Measurements from ENCODE around the gene APOC3. TPM values are rescaled to one million over a fixed set of nuclear protein-coding genes. Genes with fewer than 3 reads are reported as not detected.

APOC3 gene
- total and polyA plus RNA-seq, 11 donors, result 0.39 to 9.9 TPM; not detected in 9

DNA sequence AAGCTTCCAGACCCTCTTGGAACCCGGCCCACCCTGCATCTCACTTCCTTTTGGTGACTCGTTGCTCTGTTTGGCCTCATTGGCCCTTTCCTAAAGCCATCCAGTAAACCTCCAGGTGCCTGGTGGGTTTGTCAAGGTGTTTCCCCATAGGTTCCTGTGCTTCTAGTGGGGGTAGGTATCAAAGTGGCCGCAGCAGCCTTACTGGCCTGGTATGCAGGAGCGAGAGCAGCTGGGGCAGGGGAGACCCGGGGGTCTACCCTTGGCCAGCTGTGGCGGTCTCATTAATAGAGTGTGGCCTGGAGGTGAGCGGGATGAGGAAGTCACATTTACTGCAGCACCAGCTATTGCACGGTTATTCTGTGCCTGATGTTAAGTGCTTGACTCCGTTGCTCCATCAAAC lies 10.7 kb upstream of the APOC3 start:
- 89 to 93% (median 91%) methylated on average over 7 to 9 of the region's 9 CpGs for WGBS, 4 donors
- no peak overlapping the region for H3K27ac ChIP-seq
- TF ChIP-seq, protein P1, sequence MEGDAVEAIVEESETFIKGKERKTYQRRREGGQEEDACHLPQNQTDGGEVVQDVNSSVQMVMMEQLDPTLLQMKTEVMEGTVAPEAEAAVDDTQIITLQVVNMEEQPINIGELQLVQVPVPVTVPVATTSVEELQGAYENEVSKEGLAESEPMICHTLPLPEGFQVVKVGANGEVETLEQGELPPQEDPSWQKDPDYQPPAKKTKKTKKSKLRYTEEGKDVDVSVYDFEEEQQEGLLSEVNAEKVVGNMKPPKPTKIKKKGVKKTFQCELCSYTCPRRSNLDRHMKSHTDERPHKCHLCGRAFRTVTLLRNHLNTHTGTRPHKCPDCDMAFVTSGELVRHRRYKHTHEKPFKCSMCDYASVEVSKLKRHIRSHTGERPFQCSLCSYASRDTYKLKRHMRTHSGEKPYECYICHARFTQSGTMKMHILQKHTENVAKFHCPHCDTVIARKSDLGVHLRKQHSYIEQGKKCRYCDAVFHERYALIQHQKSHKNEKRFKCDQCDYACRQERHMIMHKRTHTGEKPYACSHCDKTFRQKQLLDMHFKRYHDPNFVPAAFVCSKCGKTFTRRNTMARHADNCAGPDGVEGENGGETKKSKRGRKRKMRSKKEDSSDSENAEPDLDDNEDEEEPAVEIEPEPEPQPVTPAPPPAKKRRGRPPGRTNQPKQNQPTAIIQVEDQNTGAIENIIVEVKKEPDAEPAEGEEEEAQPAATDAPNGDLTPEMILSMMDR (IDR thresholded peaks at IDR 0.05), result no peak
- no peak overlapping the region for H3K4me3 ChIP-seq
- H3K9me3 ChIP-seq, result no peaks in the 10 kb centered on the region
- H3K4me1 ChIP-seq, result peaks cover 0 to 8% (median 0%) of the 10 kb centered on the region in 12 donors
- no peaks in the 10 kb centered on the region for H3K27me3 ChIP-seq
- DNase-seq, result no peak
- intact Hi-C loops (cut with DNase I), result no loop called here
- H3K36me3 ChIP-seq, result no peaks in the 10 kb centered on the region
- ATAC-seq, result no peak

GRCh38 chr11:116821050-116821918 lies 8.4 kb upstream of the APOC3 start:
- intact Hi-C loops (cut with DNase I), result no loop called here
- Histone ChIP-seq H3K27me3 (no peaks in the 10 kb centered on the region), H3K36me3 (no peaks in the 10 kb centered on the region), H3K4me1 (no peaks in the 10 kb centered on the region), H3K9me3 (no peaks in the 10 kb centered on the region), H3K27ac (no peak overlapping the region), H3K4me3 (no peak overlapping the region)
- 93 to 95% (median 95%) methylated on average over 31 to 51 of the region's 51 CpGs for WGBS, 4 donors
- no peak for ATAC-seq
- TF ChIP-seq POLR2A (IDR thresholded peaks at IDR 0.05), result no peak
- TF ChIP-seq, protein P1 (IDR thresholded peaks at IDR 0.05), result no peak
- no peak for DNase-seq

- no peak for TF ChIP-seq POLR2A (IDR thresholded peaks at IDR 0.05)
- TF ChIP-seq, protein P1 (IDR thresholded peaks at IDR 0.05), result no peak
- WGBS, 4 donors, result 70 to 75% (median 73%) methylated on average over 4 to 5 of the region's 5 CpGs
- no peaks in the 10 kb centered on the region for H3K27me3 ChIP-seq
- ATAC-seq, result no peak
- intact Hi-C loops (cut with DNase I), result no loop called here
- no peaks in the 10 kb centered on the region for H3K36me3 ChIP-seq
- H3K4me1 ChIP-seq, result no peaks in the 10 kb centered on the region
- DNase-seq, result no peak
- no peak overlapping the region for H3K27ac ChIP-seq
- no peaks in the 10 kb centered on the region for H3K9me3 ChIP-seq
- H3K4me3 ChIP-seq, result no peak overlapping the region
Measured at GRCh38 chr11:116822575-116822974, 7.1 kb upstream of the APOC3 start.

- 65 to 76% (median 73%) methylated on average over 16 of the region's 16 CpGs for whole genome bisulfite sequencing, 4 donors
- intact Hi-C loops (cut with DNase I), result no loop called here
- Histone ChIP-seq H3K4me1 (no peaks in the 10 kb centered on the region), H3K9me3 (no peaks in the 10 kb centered on the region), H3K4me3 (no peak within 1 kb of the TSS), H3K36me3 (no peaks in the 10 kb centered on the region), H3K27ac (no peak within 1 kb of the TSS), H3K27me3 (no peaks in the 10 kb centered on the region)
- TF ChIP-seq, protein P1 (IDR thresholded peaks at IDR 0.05), result no peak
- no peak for TF ChIP-seq POLR2A (IDR thresholded peaks at IDR 0.05)
- no peak for ATAC-seq
- DNase-seq, result no peak
Measured at GRCh38 chr11:116823031-116823843, 6.5 kb upstream of the APOC3 start, which contains the start of gene APOA4. APOA4 (minus strand) TSS chr11:116823304; CDS start chr11:116823191, 113 bp downstream.
